Measurements from ENCODE around the gene MAML3. TPM values are rescaled to one million over a fixed set of nuclear protein-coding genes. Genes with fewer than 3 reads are reported as not detected.
"Not testable (repeated sequence)": the region's sequence is repeated elsewhere in the genome, so short reads cannot be mapped to it uniquely, and the experiment has no call there.

MAML3 gene
- total and polyA plus RNA-seq, 5 donors from 2014 or later = 0.11 to 1.1 (median 0.16) TPM; not detected in 1

DNA sequence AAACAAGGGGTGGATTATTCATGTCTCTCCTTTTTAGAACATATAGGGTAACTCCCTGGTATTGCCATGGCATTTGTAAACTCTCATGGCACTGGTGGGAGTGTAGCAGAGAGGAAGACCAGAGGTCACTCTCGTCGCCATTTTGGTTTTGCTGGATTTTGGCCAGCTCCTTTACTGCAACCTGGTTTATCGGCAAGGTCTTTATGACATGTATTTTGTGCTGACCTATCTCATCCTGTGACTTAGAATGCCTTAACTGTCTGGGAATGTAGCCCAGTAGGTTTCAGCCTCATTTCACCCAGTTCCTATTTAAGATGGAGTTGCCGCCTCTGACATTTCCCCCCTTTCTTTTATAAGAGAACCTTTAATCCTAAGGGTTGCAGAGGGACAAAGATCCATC is 442.5 kb downstream of the MAML3 start:
- no peaks in the 10 kb centered on the region for H3K27me3 ChIP-seq (ENCODE audit: control insufficient read depth, insufficient read depth, low read length)
- Mint-ChIP-seq H3K9me3 (peaks cover 0 to 2% (median 0%) of the 10 kb centered on the region in 7 donors), H3K36me3 (peaks cover 8% of the 10 kb centered on the region), H3K4me1 (no peaks in the 10 kb centered on the region), H3K27ac (no peak overlapping the region), H3K4me3 (no peak overlapping the region), H3K27me3 (no peaks in the 10 kb centered on the region)
- H3K9me3 ChIP-seq (ENCODE audit: control insufficient read depth in 2 of 2, low read length in 2 of 2) = no peaks in the 10 kb centered on the region
- H3K4me1 ChIP-seq (ENCODE audit: control insufficient read depth, insufficient read depth, low read length, poor library complexity, severe bottlenecking) = no peaks in the 10 kb centered on the region
- no peak overlapping the region for H3K27ac ChIP-seq (ENCODE audit: insufficient read depth, low read length, poor library complexity, severe bottlenecking)
- H3K36me3 ChIP-seq (ENCODE audit: control insufficient read depth, insufficient read depth, low read length) = no peaks in the 10 kb centered on the region
- ATAC-seq (ENCODE audit: low read depth in 2 of 2) = no peak
- H3K4me3 ChIP-seq (ENCODE audit: low read depth, low read length) = no peak overlapping the region
- no peak for DNase-seq

DNA sequence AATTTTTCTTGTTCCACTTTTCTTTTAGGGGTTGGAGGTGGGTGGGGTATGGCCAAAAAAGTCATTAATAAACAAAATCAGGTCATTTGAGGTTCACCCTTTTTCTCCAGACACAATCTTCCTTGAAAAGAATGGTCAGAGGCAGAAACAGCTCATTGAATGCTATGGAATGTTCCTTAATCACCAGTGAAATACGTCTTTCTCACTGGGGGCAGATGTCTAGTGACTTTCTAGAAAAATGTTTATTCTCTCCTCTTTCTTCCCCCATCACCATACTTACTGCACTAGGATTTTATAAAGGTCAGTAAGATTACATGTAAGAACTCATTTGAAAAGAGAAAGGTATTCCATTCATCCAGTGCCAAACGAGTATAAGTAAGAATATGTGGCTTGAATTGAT is 443.9 kb downstream of the MAML3 start:
- H3K4me1 Mint-ChIP-seq = no peaks in the 10 kb centered on the region
- H3K4me3 Mint-ChIP-seq = no peak overlapping the region
- H3K36me3 ChIP-seq (ENCODE audit: control insufficient read depth, insufficient read depth, low read length) = peaks cover 4% of the 10 kb centered on the region
- peak overlapping the region in 1 of 3 donors; percentile 77 for H3K27ac Mint-ChIP-seq
- DNase-seq (no peak), ATAC-seq (ENCODE audit: low read depth in 2 of 2) (no peak)
- H3K4me3 ChIP-seq (ENCODE audit: low read depth, low read length) = no peak overlapping the region
- no peaks in the 10 kb centered on the region for H3K9me3 ChIP-seq (ENCODE audit: control insufficient read depth in 2 of 2, low read length in 2 of 2)
- H3K9me3 Mint-ChIP-seq = peaks cover 0 to 2% (median 0%) of the 10 kb centered on the region in 7 donors
- no peaks in the 10 kb centered on the region for H3K4me1 ChIP-seq (ENCODE audit: control insufficient read depth, insufficient read depth, low read length, poor library complexity, severe bottlenecking)
- no peaks in the 10 kb centered on the region for H3K27me3 Mint-ChIP-seq
- peaks cover 13% of the 10 kb centered on the region for H3K36me3 Mint-ChIP-seq
- H3K27me3 ChIP-seq (ENCODE audit: control insufficient read depth, insufficient read depth, low read length) = no peaks in the 10 kb centered on the region
- no peak overlapping the region for H3K27ac ChIP-seq (ENCODE audit: insufficient read depth, low read length, poor library complexity, severe bottlenecking)

GRCh38 chr4:139709660-139710059 is 444.3 kb downstream of the MAML3 start:
- peaks cover 7% of the 10 kb centered on the region for H3K36me3 ChIP-seq (ENCODE audit: control insufficient read depth, insufficient read depth, low read length)
- no peak overlapping the region for H3K27ac ChIP-seq (ENCODE audit: insufficient read depth, low read length, poor library complexity, severe bottlenecking)
- Mint-ChIP-seq H3K4me3 (no peak overlapping the region), H3K27ac (no peak overlapping the region), H3K36me3 (peaks cover 13% of the 10 kb centered on the region), H3K27me3 (no peaks in the 10 kb centered on the region), H3K4me1 (no peaks in the 10 kb centered on the region), H3K9me3 (peaks cover 0 to 2% (median 0%) of the 10 kb centered on the region in 7 donors)
- DNase-seq (no peak), ATAC-seq (ENCODE audit: low read depth in 2 of 2) (no peak)
- H3K9me3 ChIP-seq (ENCODE audit: control insufficient read depth in 2 of 2, low read length in 2 of 2) = no peaks in the 10 kb centered on the region
- no peaks in the 10 kb centered on the region for H3K27me3 ChIP-seq (ENCODE audit: control insufficient read depth, insufficient read depth, low read length)
- no peaks in the 10 kb centered on the region for H3K4me1 ChIP-seq (ENCODE audit: control insufficient read depth, insufficient read depth, low read length, poor library complexity, severe bottlenecking)
- H3K4me3 ChIP-seq (ENCODE audit: low read depth, low read length) = no peak overlapping the region

- Histone ChIP-seq H3K27ac (ENCODE audit: insufficient read depth, low read length, poor library complexity, severe bottlenecking) (no peak overlapping the region), H3K36me3 (ENCODE audit: control insufficient read depth, insufficient read depth, low read length) (peaks cover 13% of the 10 kb centered on the region), H3K9me3 (ENCODE audit: control insufficient read depth in 2 of 2, low read length in 2 of 2) (no peaks in the 10 kb centered on the region), H3K4me1 (ENCODE audit: control insufficient read depth, insufficient read depth, low read length, poor library complexity, severe bottlenecking) (no peaks in the 10 kb centered on the region), H3K27me3 (ENCODE audit: control insufficient read depth, insufficient read depth, low read length) (no peaks in the 10 kb centered on the region), H3K4me3 (ENCODE audit: low read depth, low read length) (no peak overlapping the region)
- DNase-seq (peak in 1 of 3 donors; percentile 15), ATAC-seq (ENCODE audit: low read depth in 2 of 2) (no peak)
- Mint-ChIP-seq H3K27ac (no peak overlapping the region), H3K36me3 (peaks cover 25% of the 10 kb centered on the region), H3K4me3 (no peak overlapping the region), H3K4me1 (peaks cover 0 to 5% (median 1%) of the 10 kb centered on the region in 4 donors), H3K27me3 (no peaks in the 10 kb centered on the region), H3K9me3 (peaks cover 0 to 3% (median 0%) of the 10 kb centered on the region in 7 donors)
These were observed 449.0 kb downstream of the MAML3 start for GRCh38 chr4:139704915-139705485.

GRCh38 chr4:139700568-139700967 is 453.4 kb downstream of the MAML3 start:
- Histone ChIP-seq H3K4me3 (ENCODE audit: low read depth, low read length) (no peak overlapping the region), H3K9me3 (ENCODE audit: control insufficient read depth in 2 of 2, low read length in 2 of 2) (no peaks in the 10 kb centered on the region), H3K27me3 (ENCODE audit: control insufficient read depth, insufficient read depth, low read length) (no peaks in the 10 kb centered on the region), H3K27ac (ENCODE audit: insufficient read depth, low read length, poor library complexity, severe bottlenecking) (no peak overlapping the region), H3K36me3 (ENCODE audit: control insufficient read depth, insufficient read depth, low read length) (peaks cover 19% of the 10 kb centered on the region), H3K4me1 (ENCODE audit: control insufficient read depth, insufficient read depth, low read length, poor library complexity, severe bottlenecking) (no peaks in the 10 kb centered on the region)
- peaks cover 0 to 8% (median 1%) of the 10 kb centered on the region in 7 donors for H3K9me3 Mint-ChIP-seq
- no peak for DNase-seq
- no peaks in the 10 kb centered on the region for H3K27me3 Mint-ChIP-seq
- H3K4me1 Mint-ChIP-seq = peaks cover 0 to 5% (median 3%) of the 10 kb centered on the region in 4 donors
- H3K4me3 Mint-ChIP-seq = no peak overlapping the region
- ATAC-seq (ENCODE audit: low read depth in 2 of 2) = no peak
- H3K27ac Mint-ChIP-seq = no peak overlapping the region
- H3K36me3 Mint-ChIP-seq = peaks cover 20% of the 10 kb centered on the region

- not testable (repeated sequence) for H3K27ac ChIP-seq (ENCODE audit: insufficient read depth, low read length, poor library complexity, severe bottlenecking); H3K4me3 Mint-ChIP-seq; DNase-seq; H3K27ac Mint-ChIP-seq; H3K27me3 Mint-ChIP-seq; H3K9me3 ChIP-seq (ENCODE audit: control insufficient read depth in 2 of 2, low read length in 2 of 2); H3K27me3 ChIP-seq (ENCODE audit: control insufficient read depth, insufficient read depth, low read length); ATAC-seq (ENCODE audit: low read depth in 2 of 2); H3K9me3 Mint-ChIP-seq; H3K4me1 ChIP-seq (ENCODE audit: control insufficient read depth, insufficient read depth, low read length, poor library complexity, severe bottlenecking); H3K4me3 ChIP-seq (ENCODE audit: low read depth, low read length); H3K4me1 Mint-ChIP-seq
- H3K36me3 ChIP-seq (ENCODE audit: control insufficient read depth, insufficient read depth, low read length) = peaks cover 11% of the 10 kb centered on the region
- H3K36me3 Mint-ChIP-seq = peaks cover 18% of the 10 kb centered on the region
These were observed 455.6 kb downstream of the MAML3 start for GRCh38 chr4:139698167-139698925.

GRCh38 chr4:139696491-139696890 is 457.5 kb downstream of the MAML3 start:
- H3K36me3 Mint-ChIP-seq = peaks cover 14% of the 10 kb centered on the region
- Histone ChIP-seq H3K4me3 (ENCODE audit: low read depth, low read length) (no peak overlapping the region), H3K27ac (ENCODE audit: insufficient read depth, low read length, poor library complexity, severe bottlenecking) (no peak overlapping the region), H3K4me1 (ENCODE audit: control insufficient read depth, insufficient read depth, low read length, poor library complexity, severe bottlenecking) (no peaks in the 10 kb centered on the region), H3K9me3 (ENCODE audit: control insufficient read depth in 2 of 2, low read length in 2 of 2) (no peaks in the 10 kb centered on the region), H3K27me3 (ENCODE audit: control insufficient read depth, insufficient read depth, low read length) (no peaks in the 10 kb centered on the region), H3K36me3 (ENCODE audit: control insufficient read depth, insufficient read depth, low read length) (peaks cover 13% of the 10 kb centered on the region)
- no peak overlapping the region for H3K4me3 Mint-ChIP-seq
- peaks cover 0 to 4% (median 3%) of the 10 kb centered on the region in 4 donors for H3K4me1 Mint-ChIP-seq
- peaks cover 0 to 8% (median 1%) of the 10 kb centered on the region in 7 donors for H3K9me3 Mint-ChIP-seq
- ATAC-seq (ENCODE audit: low read depth in 2 of 2) (no peak), DNase-seq (no peak)
- no peak overlapping the region for H3K27ac Mint-ChIP-seq
- H3K27me3 Mint-ChIP-seq = no peaks in the 10 kb centered on the region

Measured in CD4-positive, CD25-positive, alpha-beta regulatory T cell (primary cell).